Measurements from ENCODE around the gene SOX8. TPM values are rescaled to one million over a fixed set of nuclear protein-coding genes. Genes with fewer than 3 reads are reported as not detected.

SOX8 gene
- total RNA-seq, 1 donor from 2014 or later = 0.27 TPM

- H3K4me3 Mint-ChIP-seq (ENCODE audit: unreplicated experiment) = no peak overlapping the region
- DNase-seq (ENCODE audit: extremely low spot score, unreplicated experiment) = no peak
- TF ChIP-seq CTCF (IDR thresholded peaks at IDR 0.05) = no peak
- no peak overlapping the region for H3K27ac Mint-ChIP-seq (ENCODE audit: unreplicated experiment)
- peaks cover 27% of the 10 kb centered on the region for H3K27me3 Mint-ChIP-seq (ENCODE audit: unreplicated experiment)
- peaks cover 12% of the 10 kb centered on the region for H3K4me1 Mint-ChIP-seq (ENCODE audit: unreplicated experiment)
- H3K36me3 Mint-ChIP-seq (ENCODE audit: unreplicated experiment) = no peaks in the 10 kb centered on the region
- no peaks in the 10 kb centered on the region for H3K9me3 Mint-ChIP-seq (ENCODE audit: unreplicated experiment)
Observed at GRCh38 chr16:1007284-1007850, 25.8 kb downstream of the SOX8 start.

- TF ChIP-seq CTCF (IDR thresholded peaks at IDR 0.05) = no peak
- no peak overlapping the region for H3K4me3 Mint-ChIP-seq (ENCODE audit: unreplicated experiment)
- peaks cover 27% of the 10 kb centered on the region for H3K27me3 Mint-ChIP-seq (ENCODE audit: unreplicated experiment)
- no peak for DNase-seq (ENCODE audit: extremely low spot score, unreplicated experiment)
- no peak overlapping the region for H3K27ac Mint-ChIP-seq (ENCODE audit: unreplicated experiment)
- no peaks in the 10 kb centered on the region for H3K9me3 Mint-ChIP-seq (ENCODE audit: unreplicated experiment)
- peaks cover 7% of the 10 kb centered on the region for H3K4me1 Mint-ChIP-seq (ENCODE audit: unreplicated experiment)
- H3K36me3 Mint-ChIP-seq (ENCODE audit: unreplicated experiment) = no peaks in the 10 kb centered on the region
Observed at GRCh38 chr16:1008085-1008484, 26.5 kb downstream of the SOX8 start.

- no peak for TF ChIP-seq CTCF (IDR thresholded peaks at IDR 0.05)
- Mint-ChIP-seq H3K36me3 (ENCODE audit: unreplicated experiment) (no peaks in the 10 kb centered on the region), H3K9me3 (ENCODE audit: unreplicated experiment) (no peaks in the 10 kb centered on the region), H3K27me3 (ENCODE audit: unreplicated experiment) (peaks cover 27% of the 10 kb centered on the region), H3K4me1 (ENCODE audit: unreplicated experiment) (no peaks in the 10 kb centered on the region), H3K27ac (ENCODE audit: unreplicated experiment) (no peak overlapping the region), H3K4me3 (ENCODE audit: unreplicated experiment) (no peak overlapping the region)
- DNase-seq (ENCODE audit: extremely low spot score, unreplicated experiment) = no peak
Observed at GRCh38 chr16:1009358-1010150, 28.0 kb downstream of the SOX8 start.

- Mint-ChIP-seq H3K27me3 (ENCODE audit: unreplicated experiment) (peaks cover 26% of the 10 kb centered on the region), H3K4me1 (ENCODE audit: unreplicated experiment) (no peaks in the 10 kb centered on the region), H3K27ac (ENCODE audit: unreplicated experiment) (no peak overlapping the region), H3K4me3 (ENCODE audit: unreplicated experiment) (no peak overlapping the region), H3K36me3 (ENCODE audit: unreplicated experiment) (no peaks in the 10 kb centered on the region), H3K9me3 (ENCODE audit: unreplicated experiment) (no peaks in the 10 kb centered on the region)
- no peak for TF ChIP-seq CTCF (IDR thresholded peaks at IDR 0.05)
- DNase-seq (ENCODE audit: extremely low spot score, unreplicated experiment) = no peak
Observed at GRCh38 chr16:1010251-1010650, 28.7 kb downstream of the SOX8 start.

- Mint-ChIP-seq H3K27me3 (ENCODE audit: unreplicated experiment) (peaks cover 22% of the 10 kb centered on the region), H3K4me1 (ENCODE audit: unreplicated experiment) (no peaks in the 10 kb centered on the region), H3K27ac (ENCODE audit: unreplicated experiment) (no peak overlapping the region)
Observed at GRCh38 chr16:1010815-1011214, 29.2 kb downstream of the SOX8 start.

More at GRCh38 chr16:1010815-1011214, 29.2 kb downstream of the SOX8 start:
- Mint-ChIP-seq H3K9me3 (ENCODE audit: unreplicated experiment) (no peaks in the 10 kb centered on the region), H3K36me3 (ENCODE audit: unreplicated experiment) (no peaks in the 10 kb centered on the region), H3K4me3 (ENCODE audit: unreplicated experiment) (no peak overlapping the region)
- no peak for DNase-seq (ENCODE audit: extremely low spot score, unreplicated experiment)
- no peak for TF ChIP-seq CTCF (IDR thresholded peaks at IDR 0.05)
